ENCODE measurements around the gene RPL18. TPM values are rescaled to one million over a fixed set of nuclear protein-coding genes. Genes with fewer than 3 reads are reported as not detected.

The RPL18 gene
- total RNA-seq, 1 donor from 2014 or later, result 4,233 TPM

GRCh38 chr19:48603449-48603848, 15.5 kb downstream of the RPL18 start:
- no peak for FAIRE-seq
- TF ChIP-seq, protein P1, sequence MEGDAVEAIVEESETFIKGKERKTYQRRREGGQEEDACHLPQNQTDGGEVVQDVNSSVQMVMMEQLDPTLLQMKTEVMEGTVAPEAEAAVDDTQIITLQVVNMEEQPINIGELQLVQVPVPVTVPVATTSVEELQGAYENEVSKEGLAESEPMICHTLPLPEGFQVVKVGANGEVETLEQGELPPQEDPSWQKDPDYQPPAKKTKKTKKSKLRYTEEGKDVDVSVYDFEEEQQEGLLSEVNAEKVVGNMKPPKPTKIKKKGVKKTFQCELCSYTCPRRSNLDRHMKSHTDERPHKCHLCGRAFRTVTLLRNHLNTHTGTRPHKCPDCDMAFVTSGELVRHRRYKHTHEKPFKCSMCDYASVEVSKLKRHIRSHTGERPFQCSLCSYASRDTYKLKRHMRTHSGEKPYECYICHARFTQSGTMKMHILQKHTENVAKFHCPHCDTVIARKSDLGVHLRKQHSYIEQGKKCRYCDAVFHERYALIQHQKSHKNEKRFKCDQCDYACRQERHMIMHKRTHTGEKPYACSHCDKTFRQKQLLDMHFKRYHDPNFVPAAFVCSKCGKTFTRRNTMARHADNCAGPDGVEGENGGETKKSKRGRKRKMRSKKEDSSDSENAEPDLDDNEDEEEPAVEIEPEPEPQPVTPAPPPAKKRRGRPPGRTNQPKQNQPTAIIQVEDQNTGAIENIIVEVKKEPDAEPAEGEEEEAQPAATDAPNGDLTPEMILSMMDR (IDR thresholded peaks at IDR 0.05; ENCODE audit: insufficient read depth, low read length, severe bottlenecking), result no peak
- no peak for DNase-seq (ENCODE audit: low read depth)
- no peak overlapping the region for H3K4me3 ChIP-seq (ENCODE audit: low read depth, low read length)
- H3K27me3 ChIP-seq (ENCODE audit: control insufficient read depth, insufficient read depth, low read length), result no peaks in the 10 kb centered on the region
- H3K36me3 ChIP-seq (ENCODE audit: control insufficient read depth, insufficient read depth, low read length), result no peaks in the 10 kb centered on the region

- TF ChIP-seq, protein P1 (IDR thresholded peaks at IDR 0.05; ENCODE audit: insufficient read depth, low read length, severe bottlenecking), result no peak
- FAIRE-seq, result no peak
- no peaks in the 10 kb centered on the region for H3K36me3 ChIP-seq (ENCODE audit: control insufficient read depth, insufficient read depth, low read length)
Observed at GRCh38 chr19:48603001-48603400, 16.0 kb downstream of the RPL18 start.

DNA sequence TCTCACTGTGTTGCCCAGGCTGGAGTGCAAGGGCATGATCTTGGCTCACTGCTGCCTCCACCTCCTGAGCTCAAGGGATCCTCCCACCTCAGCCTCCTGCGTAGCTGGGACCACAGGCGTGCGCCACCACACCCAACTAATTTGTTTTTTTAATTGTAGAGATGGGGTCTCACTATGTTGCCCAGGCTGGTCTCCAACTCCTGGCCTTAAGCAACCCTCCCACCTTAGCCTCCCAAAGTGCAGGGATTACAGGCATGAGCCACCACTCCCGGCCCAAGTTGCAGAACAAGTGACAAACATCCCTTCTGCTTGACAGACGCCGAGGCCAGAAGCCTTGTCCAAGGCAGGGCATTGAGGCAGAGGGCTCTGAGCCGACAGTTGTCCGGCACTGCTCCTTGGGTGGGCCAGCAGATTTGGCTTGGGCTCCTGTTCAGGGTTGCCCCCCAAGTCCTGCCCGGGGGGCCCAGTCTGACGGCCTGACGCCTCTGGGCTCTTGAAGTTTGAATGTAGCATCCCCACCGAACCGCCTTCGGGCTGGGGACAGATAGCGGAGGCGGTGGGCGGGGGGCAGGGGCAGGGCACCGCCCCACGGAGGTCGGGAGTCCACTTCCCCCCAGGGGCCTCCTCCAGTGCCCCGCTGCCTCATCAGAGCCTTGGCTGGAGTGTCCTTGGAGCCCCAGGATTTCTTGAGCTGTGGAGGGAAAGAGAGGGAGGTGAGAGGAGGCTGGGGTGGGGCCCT, 18.1 kb downstream of the RPL18 start:
- H3K27me3 ChIP-seq (ENCODE audit: control insufficient read depth, insufficient read depth, low read length), result no peaks in the 10 kb centered on the region
- DNase-seq (ENCODE audit: low read depth), result no peak
- TF ChIP-seq, protein P1 (IDR thresholded peaks at IDR 0.05; ENCODE audit: insufficient read depth, low read length, severe bottlenecking), result no peak
- no peaks in the 10 kb centered on the region for H3K36me3 ChIP-seq (ENCODE audit: control insufficient read depth, insufficient read depth, low read length)
- no peak for FAIRE-seq
- no peak overlapping the region for H3K4me3 ChIP-seq (ENCODE audit: low read depth, low read length)

More at GRCh38 chr19:48603001-48603400, 16.0 kb downstream of the RPL18 start:
- no peak for DNase-seq (ENCODE audit: low read depth)
- H3K27me3 ChIP-seq (ENCODE audit: control insufficient read depth, insufficient read depth, low read length), result no peaks in the 10 kb centered on the region
- no peak overlapping the region for H3K4me3 ChIP-seq (ENCODE audit: low read depth, low read length)

GRCh38 chr19:48598996-48599700, 19.8 kb downstream of the RPL18 start:
- DNase-seq (ENCODE audit: low read depth), result no peak

GRCh38 chr19:48596679-48597465, 22.1 kb downstream of the RPL18 start:
- H3K27me3 ChIP-seq (ENCODE audit: control insufficient read depth, insufficient read depth, low read length), result no peaks in the 10 kb centered on the region
- no peak overlapping the region for H3K4me3 ChIP-seq (ENCODE audit: low read depth, low read length)
- TF ChIP-seq, protein P1 (IDR thresholded peaks at IDR 0.05; ENCODE audit: insufficient read depth, low read length, severe bottlenecking), result no peak
- FAIRE-seq (no peak), DNase-seq (ENCODE audit: low read depth) (no peak)
- no peaks in the 10 kb centered on the region for H3K36me3 ChIP-seq (ENCODE audit: control insufficient read depth, insufficient read depth, low read length)

More at GRCh38 chr19:48598996-48599700, 19.8 kb downstream of the RPL18 start:
- Histone ChIP-seq H3K4me3 (ENCODE audit: low read depth, low read length) (no peak overlapping the region), H3K36me3 (ENCODE audit: control insufficient read depth, insufficient read depth, low read length) (no peaks in the 10 kb centered on the region), H3K27me3 (ENCODE audit: control insufficient read depth, insufficient read depth, low read length) (no peaks in the 10 kb centered on the region)
- TF ChIP-seq, protein P1 (IDR thresholded peaks at IDR 0.05; ENCODE audit: insufficient read depth, low read length, severe bottlenecking), result no peak
- no peak for FAIRE-seq

All from bronchial epithelial cell (primary cell).